Endothelial cell of umbilical vein (primary cell): ENCODE results near the gene TMEM151B.
A peak's percentile ranks its signal among the peaks of the same experiment; 100 is the strongest.

Source experiments
- MYC ChIP-seq: IDR thresholded peaks from one replicate; pipeline ENCODE4 v1.6.1; 2011; ENCODE audit warnings: mild to moderate bottlenecking, low read depth, low read length
- POLR2A ChIP-seq: IDR thresholded peaks from 2 replicates; pipeline ENCODE4 v1.6.1; 2012; ENCODE audit warnings: low read depth, mild to moderate bottlenecking, control low read depth, low read length
- TF ChIP-seq, protein P1 (sequence below), 2 donors: IDR thresholded peaks; 1 replicate in 1 of 2; 2 replicates in 1 of 2; pipeline ENCODE4 v1.5.1; 2011; ENCODE audit warnings: low read length in 2 of 2, mild to moderate bottlenecking in 2 of 2, moderate library complexity in 2 of 2, control low read depth in 1 of 2, inconsistent platforms in 1 of 2, low read depth in 1 of 2; ENCODE audit not compliant: insufficient read depth in 1 of 2; ENCODE audit errors: extremely low read depth in 1 of 2

DNA sequence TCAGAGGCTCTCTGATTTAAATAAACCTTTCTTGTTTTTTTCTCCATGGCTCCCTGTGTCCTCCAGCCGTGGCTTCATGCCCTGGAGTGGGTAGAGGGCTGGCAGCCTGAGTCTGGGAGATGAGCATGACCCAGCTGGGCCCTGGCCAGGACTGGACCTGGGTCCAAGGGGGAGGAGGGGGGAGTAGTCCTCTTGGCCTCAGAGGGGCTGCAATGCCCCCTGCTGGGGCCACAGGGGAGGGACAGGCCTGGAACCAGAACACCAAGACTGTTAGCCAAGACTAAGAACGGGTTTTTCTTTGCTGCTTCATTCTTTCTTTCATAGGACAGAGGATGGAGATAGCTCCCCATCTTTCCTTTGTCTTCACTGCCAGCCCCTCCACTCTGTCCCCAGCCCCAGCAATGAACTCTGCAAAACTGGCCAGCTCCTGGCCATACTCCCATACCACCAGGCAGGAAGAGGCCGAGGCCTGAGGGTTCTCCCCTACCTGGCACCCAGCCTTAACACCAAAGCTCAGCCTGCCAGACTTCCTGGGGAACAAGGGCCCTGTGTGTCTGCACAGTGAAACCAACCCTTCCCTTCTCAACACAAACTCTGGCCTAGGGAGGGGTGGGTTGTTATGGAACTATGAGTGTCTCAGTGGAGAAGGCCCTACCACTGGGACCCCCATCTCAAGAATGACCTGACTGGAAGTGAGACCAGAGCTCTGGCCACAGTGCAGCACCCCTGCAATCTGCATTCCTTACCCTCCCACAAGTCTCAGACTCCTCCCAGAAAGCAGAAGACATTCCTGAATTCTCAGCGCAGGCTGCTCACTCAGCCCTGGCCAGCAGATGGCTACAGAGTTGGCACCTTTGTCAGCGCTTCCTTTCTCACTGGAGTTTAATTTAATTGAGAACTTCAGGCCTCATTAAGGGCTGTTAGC is 35.9 kb upstream of the TMEM151B start:
- TF ChIP-seq, protein P1, sequence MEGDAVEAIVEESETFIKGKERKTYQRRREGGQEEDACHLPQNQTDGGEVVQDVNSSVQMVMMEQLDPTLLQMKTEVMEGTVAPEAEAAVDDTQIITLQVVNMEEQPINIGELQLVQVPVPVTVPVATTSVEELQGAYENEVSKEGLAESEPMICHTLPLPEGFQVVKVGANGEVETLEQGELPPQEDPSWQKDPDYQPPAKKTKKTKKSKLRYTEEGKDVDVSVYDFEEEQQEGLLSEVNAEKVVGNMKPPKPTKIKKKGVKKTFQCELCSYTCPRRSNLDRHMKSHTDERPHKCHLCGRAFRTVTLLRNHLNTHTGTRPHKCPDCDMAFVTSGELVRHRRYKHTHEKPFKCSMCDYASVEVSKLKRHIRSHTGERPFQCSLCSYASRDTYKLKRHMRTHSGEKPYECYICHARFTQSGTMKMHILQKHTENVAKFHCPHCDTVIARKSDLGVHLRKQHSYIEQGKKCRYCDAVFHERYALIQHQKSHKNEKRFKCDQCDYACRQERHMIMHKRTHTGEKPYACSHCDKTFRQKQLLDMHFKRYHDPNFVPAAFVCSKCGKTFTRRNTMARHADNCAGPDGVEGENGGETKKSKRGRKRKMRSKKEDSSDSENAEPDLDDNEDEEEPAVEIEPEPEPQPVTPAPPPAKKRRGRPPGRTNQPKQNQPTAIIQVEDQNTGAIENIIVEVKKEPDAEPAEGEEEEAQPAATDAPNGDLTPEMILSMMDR (IDR thresholded peaks at IDR 0.05; ENCODE audit: extremely low read depth in 1 of 2, insufficient read depth in 1 of 2, low read depth in 1 of 2, low read length in 2 of 2) = peak; percentile 73 to 86
- no peak for TF ChIP-seq MYC
- no peak for TF ChIP-seq POLR2A
